Measurements from ENCODE around the gene HAAO. TPM values are rescaled to one million over a fixed set of nuclear protein-coding genes. Genes with fewer than 3 reads are reported as not detected.

The HAAO gene
- total and polyA plus RNA-seq, 2 of the 13 experiments (the other 11 are each of a cell fraction or from before 2014, with no cell fraction given), result 36.1 to 42.7 TPM

DNA sequence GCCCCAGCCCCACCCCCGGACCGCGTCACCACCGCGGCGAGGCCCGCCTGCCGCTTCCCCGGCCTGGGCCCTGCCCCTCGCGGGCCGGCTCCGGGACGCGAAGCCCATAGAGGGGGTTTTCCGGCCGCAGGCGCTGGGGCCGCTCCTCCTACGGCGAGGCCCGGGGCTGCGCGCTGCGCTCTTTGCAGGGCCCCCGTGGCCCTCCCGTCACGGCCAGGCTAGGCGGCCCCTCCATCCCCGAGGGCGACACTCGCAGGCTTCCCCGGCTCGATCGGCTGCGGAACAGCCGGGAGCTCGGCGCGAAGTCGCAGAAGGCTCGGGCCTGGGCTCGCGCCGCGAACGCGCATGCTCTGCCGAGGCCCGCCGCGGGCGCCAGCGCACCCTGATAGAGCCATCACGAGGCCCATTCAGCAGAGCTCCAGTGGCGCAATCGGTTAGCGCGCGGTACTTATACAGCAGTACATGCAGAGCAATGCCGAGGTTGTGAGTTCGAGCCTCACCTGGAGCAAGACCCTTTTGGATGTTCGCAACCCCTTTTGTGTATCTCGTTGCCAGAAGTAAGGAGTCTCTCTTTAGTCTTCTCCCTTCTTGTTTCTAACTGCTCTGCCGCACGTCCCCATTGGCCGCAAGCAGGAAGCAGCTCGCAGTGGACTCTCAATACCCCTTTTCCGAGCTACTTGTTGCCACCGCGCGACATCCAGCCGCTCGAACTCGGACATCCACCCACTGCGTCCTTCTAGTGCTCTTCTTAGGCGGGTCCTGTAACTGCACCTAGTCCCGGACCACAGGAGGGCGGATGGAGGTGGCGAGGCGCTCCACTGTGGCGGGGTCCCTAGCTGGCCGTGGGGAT lies 18.0 kb upstream of the HAAO start (continued):
- TF ChIP-seq, protein P1, sequence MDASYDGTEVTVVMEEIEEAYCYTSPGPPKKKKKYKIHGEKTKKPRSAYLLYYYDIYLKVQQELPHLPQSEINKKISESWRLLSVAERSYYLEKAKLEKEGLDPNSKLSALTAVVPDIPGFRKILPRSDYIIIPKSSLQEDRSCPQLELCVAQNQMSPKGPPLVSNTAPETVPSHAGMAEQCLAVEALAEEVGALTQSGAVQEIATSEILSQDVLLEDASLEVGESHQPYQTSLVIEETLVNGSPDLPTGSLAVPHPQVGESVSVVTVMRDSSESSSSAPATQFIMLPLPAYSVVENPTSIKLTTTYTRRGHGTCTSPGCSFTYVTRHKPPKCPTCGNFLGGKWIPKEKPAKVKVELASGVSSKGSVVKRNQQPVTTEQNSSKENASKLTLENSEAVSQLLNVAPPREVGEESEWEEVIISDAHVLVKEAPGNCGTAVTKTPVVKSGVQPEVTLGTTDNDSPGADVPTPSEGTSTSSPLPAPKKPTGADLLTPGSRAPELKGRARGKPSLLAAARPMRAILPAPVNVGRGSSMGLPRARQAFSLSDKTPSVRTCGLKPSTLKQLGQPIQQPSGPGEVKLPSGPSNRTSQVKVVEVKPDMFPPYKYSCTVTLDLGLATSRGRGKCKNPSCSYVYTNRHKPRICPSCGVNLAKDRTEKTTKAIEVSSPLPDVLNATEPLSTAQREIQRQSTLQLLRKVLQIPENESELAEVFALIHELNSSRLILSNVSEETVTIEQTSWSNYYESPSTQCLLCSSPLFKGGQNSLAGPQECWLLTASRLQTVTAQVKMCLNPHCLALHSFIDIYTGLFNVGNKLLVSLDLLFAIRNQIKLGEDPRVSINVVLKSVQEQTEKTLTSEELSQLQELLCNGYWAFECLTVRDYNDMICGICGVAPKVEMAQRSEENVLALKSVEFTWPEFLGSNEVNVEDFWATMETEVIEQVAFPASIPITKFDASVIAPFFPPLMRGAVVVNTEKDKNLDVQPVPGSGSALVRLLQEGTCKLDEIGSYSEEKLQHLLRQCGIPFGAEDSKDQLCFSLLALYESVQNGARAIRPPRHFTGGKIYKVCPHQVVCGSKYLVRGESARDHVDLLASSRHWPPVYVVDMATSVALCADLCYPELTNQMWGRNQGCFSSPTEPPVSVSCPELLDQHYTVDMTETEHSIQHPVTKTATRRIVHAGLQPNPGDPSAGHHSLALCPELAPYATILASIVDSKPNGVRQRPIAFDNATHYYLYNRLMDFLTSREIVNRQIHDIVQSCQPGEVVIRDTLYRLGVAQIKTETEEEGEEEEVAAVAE (CRISPR knock-in tag; IDR thresholded peaks at IDR 0.05; ENCODE audit: borderline replicate concordance), result peak; percentile 84; the same call in 1 of the 2 replicates
- TF ChIP-seq RFXANK (CRISPR knock-in tag; IDR thresholded peaks at IDR 0.05), result peak; percentile 86; the same call in 1 of the 2 replicates
- TF ChIP-seq, protein P2, sequence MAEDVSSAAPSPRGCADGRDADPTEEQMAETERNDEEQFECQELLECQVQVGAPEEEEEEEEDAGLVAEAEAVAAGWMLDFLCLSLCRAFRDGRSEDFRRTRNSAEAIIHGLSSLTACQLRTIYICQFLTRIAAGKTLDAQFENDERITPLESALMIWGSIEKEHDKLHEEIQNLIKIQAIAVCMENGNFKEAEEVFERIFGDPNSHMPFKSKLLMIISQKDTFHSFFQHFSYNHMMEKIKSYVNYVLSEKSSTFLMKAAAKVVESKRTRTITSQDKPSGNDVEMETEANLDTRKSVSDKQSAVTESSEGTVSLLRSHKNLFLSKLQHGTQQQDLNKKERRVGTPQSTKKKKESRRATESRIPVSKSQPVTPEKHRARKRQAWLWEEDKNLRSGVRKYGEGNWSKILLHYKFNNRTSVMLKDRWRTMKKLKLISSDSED (CRISPR knock-in tag; IDR thresholded peaks at IDR 0.05), result no peak; the same call in 1 of the 2 replicates
- peak; percentile 94 for TF ChIP-seq ZKSCAN8 (CRISPR knock-in tag; IDR thresholded peaks at IDR 0.05; ENCODE audit: borderline replicate concordance)
- TF ChIP-seq, protein P3, sequence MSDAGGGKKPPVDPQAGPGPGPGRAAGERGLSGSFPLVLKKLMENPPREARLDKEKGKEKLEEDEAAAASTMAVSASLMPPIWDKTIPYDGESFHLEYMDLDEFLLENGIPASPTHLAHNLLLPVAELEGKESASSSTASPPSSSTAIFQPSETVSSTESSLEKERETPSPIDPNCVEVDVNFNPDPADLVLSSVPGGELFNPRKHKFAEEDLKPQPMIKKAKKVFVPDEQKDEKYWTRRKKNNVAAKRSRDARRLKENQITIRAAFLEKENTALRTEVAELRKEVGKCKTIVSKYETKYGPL (CRISPR knock-in tag; IDR thresholded peaks at IDR 0.05), result peak; percentile 85
- TF ChIP-seq ZNF354B (CRISPR knock-in tag; IDR thresholded peaks at IDR 0.05), result 0 out of 2 replicates have a peak, but pooled peaks have one; percentile 67
- TF ChIP-seq, protein P4, sequence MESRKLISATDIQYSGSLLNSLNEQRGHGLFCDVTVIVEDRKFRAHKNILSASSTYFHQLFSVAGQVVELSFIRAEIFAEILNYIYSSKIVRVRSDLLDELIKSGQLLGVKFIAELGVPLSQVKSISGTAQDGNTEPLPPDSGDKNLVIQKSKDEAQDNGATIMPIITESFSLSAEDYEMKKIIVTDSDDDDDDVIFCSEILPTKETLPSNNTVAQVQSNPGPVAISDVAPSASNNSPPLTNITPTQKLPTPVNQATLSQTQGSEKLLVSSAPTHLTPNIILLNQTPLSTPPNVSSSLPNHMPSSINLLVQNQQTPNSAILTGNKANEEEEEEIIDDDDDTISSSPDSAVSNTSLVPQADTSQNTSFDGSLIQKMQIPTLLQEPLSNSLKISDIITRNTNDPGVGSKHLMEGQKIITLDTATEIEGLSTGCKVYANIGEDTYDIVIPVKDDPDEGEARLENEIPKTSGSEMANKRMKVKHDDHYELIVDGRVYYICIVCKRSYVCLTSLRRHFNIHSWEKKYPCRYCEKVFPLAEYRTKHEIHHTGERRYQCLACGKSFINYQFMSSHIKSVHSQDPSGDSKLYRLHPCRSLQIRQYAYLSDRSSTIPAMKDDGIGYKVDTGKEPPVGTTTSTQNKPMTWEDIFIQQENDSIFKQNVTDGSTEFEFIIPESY (CRISPR knock-in tag; IDR thresholded peaks at IDR 0.05), result no peak
- TF ChIP-seq RXRA (CRISPR knock-in tag; IDR thresholded peaks at IDR 0.05), result peak; percentile 86
- TF ChIP-seq RCOR2 (CRISPR knock-in tag; IDR thresholded peaks at IDR 0.05), result peak; percentile 56; the same call in 1 of the 2 replicates
- TF ChIP-seq, protein P5, sequence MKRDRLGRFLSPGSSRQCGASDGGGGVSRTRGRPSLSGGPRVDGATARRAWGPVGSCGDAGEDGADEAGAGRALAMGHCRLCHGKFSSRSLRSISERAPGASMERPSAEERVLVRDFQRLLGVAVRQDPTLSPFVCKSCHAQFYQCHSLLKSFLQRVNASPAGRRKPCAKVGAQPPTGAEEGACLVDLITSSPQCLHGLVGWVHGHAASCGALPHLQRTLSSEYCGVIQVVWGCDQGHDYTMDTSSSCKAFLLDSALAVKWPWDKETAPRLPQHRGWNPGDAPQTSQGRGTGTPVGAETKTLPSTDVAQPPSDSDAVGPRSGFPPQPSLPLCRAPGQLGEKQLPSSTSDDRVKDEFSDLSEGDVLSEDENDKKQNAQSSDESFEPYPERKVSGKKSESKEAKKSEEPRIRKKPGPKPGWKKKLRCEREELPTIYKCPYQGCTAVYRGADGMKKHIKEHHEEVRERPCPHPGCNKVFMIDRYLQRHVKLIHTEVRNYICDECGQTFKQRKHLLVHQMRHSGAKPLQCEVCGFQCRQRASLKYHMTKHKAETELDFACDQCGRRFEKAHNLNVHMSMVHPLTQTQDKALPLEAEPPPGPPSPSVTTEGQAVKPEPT (CRISPR knock-in tag; IDR thresholded peaks at IDR 0.05; ENCODE audit: low read depth), result peak; percentile 56
- TF ChIP-seq ZFP37 (CRISPR knock-in tag; IDR thresholded peaks at IDR 0.05; ENCODE audit: borderline replicate concordance), result peak; percentile 97
- TF ChIP-seq, protein P6, sequence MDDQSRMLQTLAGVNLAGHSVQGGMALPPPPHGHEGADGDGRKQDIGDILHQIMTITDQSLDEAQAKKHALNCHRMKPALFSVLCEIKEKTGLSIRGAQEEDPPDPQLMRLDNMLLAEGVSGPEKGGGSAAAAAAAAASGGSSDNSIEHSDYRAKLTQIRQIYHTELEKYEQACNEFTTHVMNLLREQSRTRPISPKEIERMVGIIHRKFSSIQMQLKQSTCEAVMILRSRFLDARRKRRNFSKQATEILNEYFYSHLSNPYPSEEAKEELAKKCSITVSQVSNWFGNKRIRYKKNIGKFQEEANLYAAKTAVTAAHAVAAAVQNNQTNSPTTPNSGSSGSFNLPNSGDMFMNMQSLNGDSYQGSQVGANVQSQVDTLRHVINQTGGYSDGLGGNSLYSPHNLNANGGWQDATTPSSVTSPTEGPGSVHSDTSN (CRISPR knock-in tag; IDR thresholded peaks at IDR 0.05; ENCODE audit: borderline replicate concordance), result peak; percentile 69; the same call in 1 of the 2 replicates
